GM21526 (cell line): ENCODE results near the gene ATRN.

Experiments
- ATAC-seq: cut with Tn5 transposase; IDR thresholded peaks from one replicate; pipeline ENCODE4 v1.9.1; 2021; ENCODE audit warnings: moderate library complexity; ENCODE audit not compliant: unreplicated experiment, low FRiP score

ATRN gene

DNA sequence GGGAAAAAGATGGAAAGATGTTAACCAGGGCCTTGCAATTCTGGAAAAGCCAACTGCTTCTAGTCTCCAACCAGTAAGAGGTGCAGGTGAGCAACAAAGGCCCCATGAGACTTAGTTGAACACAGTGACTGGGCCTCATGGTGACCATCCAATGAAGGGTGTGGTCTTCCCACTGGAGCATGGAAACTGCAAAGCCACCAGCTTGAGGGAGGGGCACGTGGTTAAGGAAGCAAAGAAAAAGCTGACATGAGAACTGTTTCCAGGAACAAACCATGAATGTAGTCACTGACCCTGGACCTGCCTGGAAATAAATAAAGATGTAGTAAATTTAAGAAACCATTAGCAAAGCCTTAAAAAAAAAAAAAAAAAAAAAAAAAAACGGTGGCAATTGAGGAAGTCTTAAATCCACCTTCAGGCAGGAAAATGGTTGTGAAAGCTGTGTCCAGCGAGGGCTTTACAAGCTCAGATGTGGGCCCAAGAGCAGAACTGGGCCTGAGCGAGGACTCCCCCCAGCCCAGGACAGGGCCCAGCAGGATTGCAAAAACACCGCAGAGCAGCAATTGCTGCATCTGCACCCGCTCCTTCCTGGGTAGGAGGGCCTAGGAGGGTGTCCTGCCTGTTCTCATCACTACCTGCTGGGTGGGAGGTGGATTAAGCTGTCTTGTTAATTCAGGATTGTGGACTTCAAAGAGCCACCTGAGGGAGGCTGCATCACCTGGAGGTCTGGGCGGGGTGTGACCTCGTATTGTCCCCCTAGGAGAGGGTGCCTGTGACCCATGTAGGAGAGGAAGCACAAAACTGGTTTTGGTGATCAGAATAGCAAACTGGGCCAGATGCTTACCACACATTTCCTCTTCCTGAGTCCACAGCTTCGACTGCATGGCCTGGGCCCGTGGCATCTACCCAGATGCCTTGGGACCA lies 182.1 kb downstream of the ATRN start:
- no peak for ATAC-seq

DNA sequence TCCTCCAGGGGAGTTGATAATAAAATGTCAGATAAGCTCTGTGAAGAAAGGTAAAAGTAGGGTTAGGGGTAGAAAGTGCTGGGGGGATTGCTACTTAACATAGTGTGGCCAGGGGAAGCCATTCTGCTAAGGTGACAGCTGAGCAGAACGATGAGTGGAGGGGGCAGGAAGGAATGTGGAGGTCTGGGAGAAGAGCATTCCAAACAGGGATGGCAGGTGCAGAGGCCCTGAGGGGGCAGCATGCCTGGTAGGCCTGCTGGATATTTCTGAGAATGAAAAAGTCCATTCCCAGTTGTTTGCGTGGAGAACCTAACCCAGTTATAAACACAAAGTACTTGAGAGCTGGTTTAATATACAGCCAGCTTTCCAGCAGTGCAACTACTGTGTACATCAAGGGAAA lies 183.1 kb downstream of the ATRN start:
- no peak for ATAC-seq

DNA sequence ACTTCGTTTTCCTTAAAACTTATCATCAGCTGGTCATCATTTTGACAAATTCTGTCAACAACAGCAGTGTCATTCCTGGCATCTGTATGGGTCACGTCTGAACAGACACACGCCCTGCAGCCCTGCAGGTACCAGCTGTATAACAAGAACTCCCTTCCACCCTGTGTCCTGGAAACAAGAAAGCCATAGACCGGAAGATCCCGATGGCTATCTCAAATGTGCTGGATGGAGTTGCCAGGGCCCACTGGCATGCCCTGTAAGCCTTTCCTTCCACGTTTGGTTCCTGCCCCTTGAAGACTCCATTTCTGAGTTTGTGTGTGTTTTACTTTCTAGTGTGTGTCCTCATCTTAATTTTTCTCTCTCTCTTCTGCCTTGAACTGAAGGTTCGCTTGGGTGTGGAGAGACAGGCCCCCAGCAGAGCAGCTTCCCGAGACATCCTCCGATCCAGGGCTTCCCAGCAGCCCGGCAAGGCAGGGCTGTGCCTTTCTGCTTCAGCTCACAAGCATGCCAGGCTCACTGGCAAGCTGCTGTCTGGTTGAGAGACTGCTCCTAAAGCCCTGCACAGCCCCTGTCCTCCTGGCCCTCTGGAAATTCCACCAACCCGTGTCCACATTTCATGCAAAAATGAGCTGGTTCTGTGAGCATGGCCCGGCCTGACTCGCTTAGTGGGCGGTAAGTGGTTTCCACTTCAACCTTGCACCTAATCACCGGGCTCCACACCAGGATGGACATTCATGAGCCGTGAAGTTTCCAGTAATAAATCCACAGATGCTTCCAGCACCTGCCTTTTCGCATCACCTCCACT lies 183.7 kb downstream of the ATRN start:
- no peak for ATAC-seq

DNA sequence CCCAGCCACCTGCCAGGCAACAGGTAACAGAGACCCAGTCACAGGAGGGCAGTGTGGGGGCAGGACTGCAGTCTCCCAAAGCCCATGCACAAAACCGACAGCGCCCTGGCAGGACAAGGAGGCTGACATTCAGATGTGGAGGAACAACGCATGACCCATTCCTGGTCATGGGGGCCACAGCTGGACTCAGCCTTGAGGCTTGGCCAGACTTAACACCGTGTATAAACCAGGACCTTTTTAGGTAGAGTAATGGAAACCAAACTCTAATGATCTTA lies 184.2 kb downstream of the ATRN start:
- no peak for ATAC-seq

DNA sequence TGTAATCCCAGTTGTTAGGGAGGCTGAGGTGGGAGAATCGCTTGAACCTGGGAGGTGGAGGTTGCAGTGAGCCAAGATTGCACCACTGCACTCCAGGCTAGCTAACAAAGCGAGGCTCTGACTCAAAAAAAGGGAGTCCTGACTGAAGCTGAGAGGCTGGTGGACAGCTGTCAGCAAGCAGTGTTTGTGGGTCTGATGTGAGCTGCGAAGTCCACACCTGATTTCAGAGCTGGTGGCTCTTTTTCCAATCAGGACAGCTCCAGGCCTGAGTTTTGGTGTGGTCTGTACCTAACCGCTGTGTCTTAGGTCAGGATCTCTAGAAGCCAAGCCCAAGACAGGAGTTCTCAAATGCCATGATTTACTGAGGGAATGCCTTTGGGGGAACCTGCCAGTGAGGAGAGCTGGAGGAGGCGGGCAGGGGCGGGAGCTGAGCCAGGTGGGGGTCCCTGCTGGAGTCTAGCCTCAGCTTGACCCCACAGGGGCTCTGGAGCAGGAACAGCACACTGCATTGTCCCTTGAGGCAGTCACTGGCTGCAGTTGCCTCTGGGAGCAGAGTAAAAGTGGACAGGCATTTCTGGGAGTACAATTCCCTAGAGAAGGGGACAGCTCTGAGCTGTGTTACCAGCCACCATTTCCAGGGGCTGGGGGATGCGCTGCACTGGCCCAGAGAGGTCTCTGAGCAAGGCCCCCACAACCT lies 187.3 kb downstream of the ATRN start:
- ATAC-seq: no peak

DNA sequence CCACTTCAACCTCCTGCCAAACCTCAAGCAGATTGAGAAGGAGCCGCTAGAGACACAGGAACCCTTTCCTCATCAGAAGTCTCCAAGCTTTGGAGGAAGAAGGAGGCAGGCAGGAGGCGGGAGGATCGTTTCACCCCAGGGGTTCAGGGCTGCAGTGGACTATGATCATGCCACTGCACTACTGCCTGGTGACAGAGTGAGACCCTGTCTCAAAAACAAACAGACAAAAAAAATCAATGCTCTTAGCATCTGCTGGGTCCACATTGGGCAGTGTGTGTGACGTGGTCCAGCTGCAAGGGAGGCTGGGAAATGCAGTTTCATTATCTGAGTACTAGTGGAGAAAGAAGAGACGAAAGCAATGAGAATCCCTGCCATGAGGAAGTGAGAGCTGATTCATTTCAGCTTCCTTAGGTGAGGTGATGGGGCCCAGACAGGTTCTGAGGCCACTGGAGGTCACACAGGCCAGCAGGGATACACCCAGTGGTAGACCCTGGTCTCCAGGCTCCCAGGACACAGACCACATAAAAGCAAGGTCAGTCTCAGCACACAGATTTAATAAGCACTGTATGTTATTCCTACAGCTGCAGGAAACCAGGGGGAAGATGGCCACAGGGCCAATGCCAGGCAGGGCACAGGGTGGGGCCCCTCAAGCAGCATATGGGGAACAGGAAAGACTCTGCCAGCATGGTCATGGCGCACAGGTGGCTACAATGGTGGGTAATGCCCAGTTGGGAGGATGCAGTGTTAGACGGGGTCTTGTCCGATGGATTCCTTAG lies 188.1 kb downstream of the ATRN start:
- ATAC-seq: peak; percentile 90

DNA sequence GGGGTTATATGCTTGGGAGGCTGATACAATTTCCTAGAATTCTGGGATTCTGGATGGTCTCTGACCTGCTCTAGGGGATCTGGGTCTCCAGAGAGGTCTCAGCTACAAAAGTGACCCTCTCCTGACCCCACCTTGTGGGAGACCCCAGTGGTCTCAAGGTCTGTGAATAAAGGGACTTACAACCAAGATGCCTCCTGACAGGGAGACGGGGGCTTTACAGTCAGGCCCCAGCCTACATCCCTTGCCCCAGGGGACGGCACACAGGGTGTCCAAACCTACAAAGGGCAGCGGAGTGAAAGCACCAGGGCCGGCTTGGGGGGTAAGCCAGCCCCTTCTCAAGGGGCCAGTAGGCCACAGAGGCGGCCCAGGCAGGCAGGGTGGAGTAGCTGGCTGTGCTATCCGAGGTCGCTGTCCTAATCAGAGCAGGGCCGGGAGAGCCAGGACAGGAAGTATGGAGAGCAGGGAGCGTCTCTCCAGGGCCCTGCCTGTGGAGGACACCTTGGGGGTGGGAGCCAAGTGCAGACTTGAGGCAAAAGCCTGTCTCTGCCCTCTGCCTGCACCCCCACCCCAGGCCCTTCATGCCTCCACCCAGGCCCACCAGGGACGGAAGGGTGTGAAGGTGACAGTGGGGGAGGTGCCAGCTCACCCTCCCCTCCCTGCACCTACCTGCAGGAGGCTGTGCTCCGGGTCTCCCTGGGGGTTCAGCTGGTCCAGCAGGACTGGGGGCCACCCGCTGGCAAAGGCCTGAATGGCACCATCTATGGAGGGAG lies 188.9 kb downstream of the ATRN start:
- ATAC-seq: no peak

DNA sequence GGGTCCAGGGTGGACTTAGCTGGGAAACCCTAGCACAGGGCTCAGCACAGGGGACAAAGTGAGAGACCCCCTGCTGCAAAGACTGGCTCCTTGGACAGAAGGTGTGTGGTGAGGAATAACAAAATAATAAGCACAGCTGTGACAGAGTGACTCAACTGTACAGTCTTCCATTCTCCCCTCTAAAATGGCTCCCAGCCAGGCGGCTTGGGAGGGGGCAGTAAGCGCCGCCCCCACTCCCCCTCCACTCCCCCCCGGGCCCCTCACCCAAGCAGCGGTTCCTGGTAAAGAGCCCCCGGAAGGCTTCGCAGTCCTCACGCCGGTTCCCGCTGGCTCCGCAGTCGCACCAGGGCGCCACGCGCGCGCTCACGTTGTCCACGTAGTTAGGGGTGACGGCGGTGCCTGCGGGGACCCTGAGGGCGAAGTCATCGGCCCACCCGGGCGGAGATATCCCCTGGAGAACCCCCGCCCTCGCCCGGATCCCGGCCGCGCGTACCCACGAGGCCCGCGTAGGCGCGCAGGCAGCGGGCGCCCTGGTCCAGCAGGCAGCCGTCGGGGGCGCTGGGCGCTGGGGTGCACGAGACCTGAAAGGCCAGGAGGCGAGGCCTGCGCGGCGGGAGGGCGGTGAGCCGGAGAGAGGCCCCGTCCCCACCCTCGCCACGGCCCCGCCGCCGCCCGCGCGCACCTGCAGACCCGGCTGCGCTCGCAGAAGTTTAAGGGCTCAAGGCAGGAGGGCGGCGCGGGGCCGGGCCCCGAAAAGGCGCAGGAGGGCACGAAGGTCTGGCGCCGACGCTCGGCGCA lies 189.6 kb downstream of the ATRN start:
- no peak for ATAC-seq

DNA sequence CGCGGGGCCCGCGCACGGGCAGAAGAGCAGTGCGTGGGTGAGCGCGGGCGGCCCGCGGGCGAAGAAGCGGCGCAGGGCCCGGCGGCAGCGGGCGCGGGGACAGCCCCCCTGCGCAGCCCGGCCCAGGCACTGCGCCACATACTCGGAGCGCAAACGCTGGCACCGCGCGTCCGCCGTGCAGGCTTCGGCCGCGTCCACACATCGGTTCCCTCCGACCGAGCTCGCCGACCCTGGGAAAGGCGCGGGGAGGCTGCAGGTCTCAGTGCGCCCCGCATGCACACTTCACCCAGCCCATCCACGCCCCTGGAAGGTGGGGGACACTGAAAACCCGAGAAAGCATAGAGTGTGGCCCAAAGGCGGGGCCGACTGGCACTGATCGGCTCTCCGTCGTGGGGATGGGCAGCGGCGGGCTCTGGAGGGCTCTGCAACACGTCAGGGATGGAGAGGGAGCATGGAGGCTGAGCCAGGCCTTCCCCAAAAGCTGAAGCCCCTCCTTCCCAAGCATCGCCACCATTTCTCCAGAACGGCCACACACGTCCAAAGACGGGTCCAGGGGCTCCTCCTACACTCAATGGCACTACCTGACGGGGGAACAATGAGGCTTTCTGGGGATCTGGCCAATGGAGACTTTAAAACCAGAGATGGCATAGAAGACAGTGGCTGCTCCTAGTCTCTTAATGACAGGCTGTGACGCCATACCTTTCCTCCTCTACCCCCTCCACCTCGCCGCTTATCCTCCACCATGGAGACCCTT lies 190.4 kb downstream of the ATRN start:
- ATAC-seq: no peak

DNA sequence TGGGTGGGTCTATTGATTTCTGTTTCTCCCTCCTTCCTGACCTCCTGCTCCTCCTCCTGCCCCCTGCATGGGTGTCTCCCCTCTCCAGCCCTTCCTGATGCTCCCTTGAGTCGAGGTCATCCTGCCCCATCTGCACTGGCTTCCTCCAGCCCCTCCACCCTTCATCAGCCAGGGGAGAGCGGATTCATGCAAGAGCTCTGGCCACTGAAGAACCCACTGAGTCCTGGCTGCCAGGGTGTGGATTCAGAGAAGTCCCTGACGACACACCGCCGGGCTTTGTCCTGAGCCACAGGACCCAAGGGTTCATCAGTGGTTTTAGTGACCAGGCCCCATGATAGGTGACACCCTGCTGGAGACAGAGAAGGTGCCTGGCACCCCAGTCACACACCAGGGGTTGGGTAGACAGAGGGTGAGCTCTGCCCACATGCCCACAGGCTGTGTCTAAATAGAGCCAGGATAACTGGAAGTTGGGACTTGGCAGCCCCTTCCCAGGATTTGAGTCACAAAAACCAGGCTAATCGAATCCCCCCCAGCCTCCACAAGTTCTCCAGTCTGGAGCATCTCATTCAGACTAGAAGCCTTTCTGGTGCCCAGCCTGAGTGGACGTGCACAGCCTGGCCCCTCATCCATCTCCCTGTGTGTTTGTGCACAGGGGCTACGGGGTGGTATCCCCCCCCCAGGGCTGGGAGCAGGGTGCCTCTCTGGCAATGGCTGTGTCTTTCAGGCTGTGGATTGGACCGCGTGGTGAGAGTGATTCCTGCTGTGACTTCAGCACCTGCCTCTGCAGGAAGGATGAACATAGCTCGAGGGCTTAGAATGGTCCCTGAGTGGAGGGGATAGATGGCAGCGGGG lies 191.2 kb downstream of the ATRN start:
- ATAC-seq: no peak

DNA sequence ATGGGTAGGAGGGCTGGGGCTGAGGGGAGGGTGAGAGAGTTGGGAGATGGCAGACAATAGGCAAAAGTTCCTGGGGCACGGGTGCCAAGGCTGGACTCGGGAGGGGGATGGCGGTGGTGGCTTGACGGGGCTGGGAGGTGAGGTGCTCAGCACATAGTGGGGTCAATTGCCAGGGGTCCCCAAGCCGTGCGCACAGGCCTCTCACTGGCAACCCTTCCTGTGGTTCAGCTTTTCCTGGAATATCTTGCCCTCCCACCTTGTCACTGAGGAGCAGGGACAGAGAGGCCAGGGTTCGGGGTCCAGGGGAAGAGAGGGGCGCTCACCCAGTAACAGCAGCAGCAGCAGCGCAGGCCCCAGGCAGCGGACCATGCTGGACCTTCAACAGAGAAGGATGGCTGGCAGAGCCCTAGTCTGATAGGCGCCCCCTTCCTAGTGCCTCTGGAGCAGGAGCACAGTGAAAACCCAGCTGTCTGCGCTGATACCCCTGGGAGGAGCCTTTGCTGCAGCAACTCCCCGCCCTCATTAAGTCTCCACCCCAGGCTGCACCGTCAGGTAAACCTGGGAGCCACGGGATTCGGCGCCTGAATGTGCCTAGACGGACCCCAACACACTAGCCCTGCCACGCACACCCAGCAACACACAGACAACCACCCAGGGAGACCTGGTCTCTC lies 192.3 kb downstream of the ATRN start, which contains the start of gene GFRA4:
GFRA4 (minus strand) TSS at position 369 of the 671 bp plus-strand sequence; CDS start at position 369, 0 bp downstream.
- no peak for ATAC-seq

DNA sequence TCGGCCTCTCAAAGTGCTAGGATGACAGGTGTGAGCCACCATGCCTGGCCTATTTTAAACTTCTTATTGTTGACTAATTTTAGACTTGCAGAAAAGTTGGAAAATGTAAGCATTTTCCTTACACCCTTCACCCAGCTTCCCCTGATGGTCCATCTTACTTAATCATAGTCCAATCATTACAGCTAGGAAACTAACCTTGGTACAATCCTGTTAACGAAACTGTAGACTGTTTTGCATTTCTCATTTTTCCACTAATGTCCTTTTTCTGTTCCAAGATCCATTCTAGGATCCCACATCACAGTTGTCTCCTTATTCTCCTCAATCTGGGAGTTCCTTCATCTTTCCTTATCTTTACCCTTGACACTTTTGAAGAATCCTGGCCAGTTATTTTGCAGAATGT lies 193.0 kb downstream of the ATRN start:
- no peak for ATAC-seq

DNA sequence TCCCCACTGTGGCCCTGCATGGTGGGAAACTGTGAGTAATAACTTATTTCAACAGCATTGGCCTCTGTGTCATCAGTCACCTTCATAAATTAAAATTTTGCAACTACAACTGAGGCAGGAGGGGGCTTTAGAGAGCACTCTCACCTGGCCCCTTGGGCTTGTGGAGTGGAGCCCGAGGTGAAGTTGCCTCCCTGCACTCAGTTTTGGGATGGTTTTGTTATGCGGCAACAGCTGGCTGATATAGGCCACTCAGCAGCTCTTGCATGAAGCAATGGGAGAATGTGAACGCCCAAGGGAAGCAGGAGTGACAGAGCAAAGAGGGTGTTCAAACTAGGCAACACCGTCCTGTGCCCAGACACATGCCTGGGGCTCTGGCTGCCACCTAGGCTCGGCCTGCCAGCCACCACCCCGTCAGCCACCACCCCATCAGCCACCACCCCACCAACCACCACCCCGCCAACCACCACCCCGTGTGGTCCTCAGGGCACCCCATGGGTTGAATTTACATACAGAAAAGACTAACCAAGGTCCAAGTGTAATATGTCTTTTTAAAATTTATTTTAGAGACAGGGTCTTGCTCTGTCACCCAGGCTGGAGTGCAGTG lies 196.7 kb downstream of the ATRN start:
- ATAC-seq: no peak

DNA sequence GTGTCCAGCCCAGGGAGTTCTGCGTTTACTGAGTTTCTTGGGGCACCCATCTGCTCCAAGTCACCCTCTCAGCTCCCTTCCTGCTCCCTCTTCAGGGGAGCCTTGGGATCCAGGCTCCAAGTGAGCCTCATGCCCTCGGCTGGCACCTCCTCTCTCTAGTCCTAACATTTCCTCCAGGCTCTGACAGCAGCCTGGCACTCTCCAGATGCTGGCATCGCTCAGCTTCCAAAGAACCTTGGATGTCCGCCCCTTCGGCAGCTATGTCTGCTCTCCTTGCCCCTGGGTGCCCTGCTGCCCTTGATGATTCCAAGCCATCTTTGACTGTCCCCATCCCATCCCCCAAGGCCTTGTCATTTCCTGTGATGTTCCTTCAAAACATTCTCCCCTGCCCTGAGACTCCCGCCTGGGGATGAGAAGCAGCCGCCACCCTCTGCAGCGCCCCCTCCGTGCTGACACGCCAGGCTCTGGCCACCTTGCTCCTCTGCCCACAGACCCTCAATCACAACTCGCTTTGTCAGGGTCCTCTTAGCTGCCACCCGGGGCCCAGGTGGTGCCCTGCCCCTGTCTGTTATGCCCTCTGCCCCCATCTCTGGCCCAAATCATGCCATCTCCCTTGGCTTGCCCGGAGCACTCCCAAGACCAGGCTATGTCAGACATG lies 199.0 kb downstream of the ATRN start:
- no peak for ATAC-seq

DNA sequence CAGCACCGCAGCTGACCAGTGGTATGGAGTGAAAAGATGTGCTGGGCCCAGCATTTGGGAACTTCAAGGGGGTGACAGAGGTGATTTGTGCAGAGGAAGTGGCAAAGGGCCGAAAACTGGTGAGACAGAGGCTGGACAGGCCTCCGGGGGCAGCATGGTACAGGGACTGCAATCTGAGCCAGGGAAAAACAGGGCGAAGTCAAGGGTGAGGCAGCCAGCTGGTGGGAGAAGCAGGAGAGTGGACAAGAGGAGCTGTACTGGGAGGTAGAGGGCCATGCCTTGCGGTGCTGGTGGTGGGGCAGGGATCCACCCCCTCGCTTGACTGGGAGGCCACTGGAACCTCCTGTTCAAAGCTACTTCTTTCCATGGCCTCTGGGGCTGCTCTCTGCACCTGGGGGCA lies 199.7 kb downstream of the ATRN start:
- no peak for ATAC-seq

DNA sequence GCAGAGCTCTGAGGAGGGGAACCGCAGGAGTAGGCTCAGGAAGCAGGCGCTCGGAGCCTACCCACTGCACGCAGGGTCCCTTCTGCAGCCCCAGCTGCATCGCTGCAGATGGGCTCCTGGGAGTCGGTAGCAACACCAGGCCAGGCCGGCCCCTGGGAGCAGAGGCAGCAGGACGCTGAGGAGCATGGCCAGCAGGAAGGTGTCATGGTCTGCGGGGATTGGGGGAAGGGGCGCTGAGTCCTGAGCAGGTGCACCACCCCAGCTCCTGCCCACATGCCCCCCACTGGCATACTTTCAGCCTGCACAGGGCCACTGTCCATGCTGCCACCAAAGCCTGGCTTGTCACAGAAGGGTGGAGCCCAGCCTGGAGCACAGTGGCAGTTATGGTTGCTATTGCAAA lies 200.1 kb downstream of the ATRN start:
- ATAC-seq: no peak
